Measurements from ENCODE around the gene SLC9A5. TPM values are rescaled to one million over a fixed set of nuclear protein-coding genes. Genes with fewer than 3 reads are reported as not detected.

Gene SLC9A5
- total and polyA plus RNA-seq, 2 donors (not counting 3 experiments of a cell fraction or from before 2014, with no cell fraction given): 2.7 to 2.8 TPM

DNA sequence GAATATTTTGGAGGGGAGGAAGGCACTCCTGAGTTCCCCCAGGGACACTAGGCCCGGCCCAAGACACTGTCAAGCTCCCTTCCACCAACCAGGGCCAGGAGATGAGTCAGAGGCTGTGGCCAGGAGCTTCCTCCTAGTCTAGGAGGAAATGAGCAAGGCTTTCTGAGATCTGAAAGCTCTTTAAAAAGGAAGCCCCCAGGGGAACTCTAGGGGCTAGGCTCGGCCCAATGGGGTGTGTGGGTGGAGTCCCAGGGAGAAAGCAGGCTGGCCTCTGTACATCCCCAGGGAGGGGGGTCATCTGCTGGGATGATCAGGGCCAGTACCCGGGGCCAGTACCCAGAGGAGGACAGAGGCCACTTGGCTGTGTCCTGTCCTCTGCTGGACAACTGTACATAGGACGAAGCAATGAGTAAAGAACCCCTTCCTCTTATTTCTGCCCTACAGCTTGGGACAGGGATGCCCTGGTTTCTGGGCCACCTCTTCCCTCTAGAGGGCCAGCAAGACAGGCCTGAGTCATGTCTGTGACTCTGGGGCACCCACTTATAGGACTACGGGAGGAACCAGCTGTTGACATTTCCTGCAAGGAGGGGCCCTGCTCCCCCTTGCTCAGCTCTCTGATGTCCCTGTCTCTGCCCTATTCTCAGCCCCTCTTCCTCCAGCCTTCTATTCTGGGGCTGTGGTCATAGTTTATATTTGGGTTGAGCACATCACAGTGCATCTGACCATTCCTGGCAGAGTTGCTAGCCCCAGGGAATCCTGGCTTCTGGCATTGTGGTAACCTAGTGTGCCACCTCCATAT is 4.2 kb upstream of the SLC9A5 start:
- H2AFZ ChIP-seq (ENCODE audit: low read depth, low read length): no peak overlapping the region
- H3K9me1 ChIP-seq (replicated peaks; ENCODE audit: control insufficient read depth, extremely low read depth, insufficient read depth, low read length): no peaks in the 10 kb centered on the region
- peak overlapping the region; percentile 88 for H3K27ac ChIP-seq (ENCODE audit: insufficient read depth, low read depth, low read length)
- BruUV-seq (replicated peaks): TSS peak; percentile 45
- peak overlapping the region; percentile 56 for H3K4me2 ChIP-seq (ENCODE audit: insufficient read depth, low read length)
- POLR2A ChIA-PET: interaction anchor here (0.7 to 1.9 kb wide), 4 partner anchors 15 to 52 kb away, joined by 3 to 8 read pairs (median 6); partner anchors contain the start of genes E2F4 and TMEM208
- intact Hi-C loops (cut with micrococcal nuclease): loop anchor here (1.0 kb wide), 1 partner anchor 8 kb away; no protein-coding TSS in a partner anchor
- TF ChIP-seq POLR2AphosphoS5 (IDR thresholded peaks at IDR 0.05; ENCODE audit: insufficient read depth, low read depth, low read length) (peak; percentile 66), GATA2 (IDR thresholded peaks at IDR 0.05; ENCODE audit: insufficient read depth, insufficient read length, low read depth, low read length) (no peak), POLR2A (IDR thresholded peaks at IDR 0.05; ENCODE audit: low read depth, low read length) (peak; percentile 69), EZH2 (IDR thresholded peaks at IDR 0.05; ENCODE audit: borderline replicate concordance, low read depth, low read length, severe bottlenecking) (no peak), JUN (IDR thresholded peaks at IDR 0.05; ENCODE audit: borderline replicate concordance, insufficient read depth, insufficient read length, low read depth) (peak; percentile 59), FOS (IDR thresholded peaks at IDR 0.05; ENCODE audit: borderline replicate concordance, insufficient read depth, low read length) (peak; percentile 89)
- peaks cover 50% of the 10 kb centered on the region for H3K79me2 ChIP-seq (ENCODE audit: control insufficient read depth, insufficient read depth, low read length)
- H4K20me1 ChIP-seq (replicated peaks; ENCODE audit: control insufficient read depth, extremely low read depth, insufficient read depth, low read length): no peaks in the 10 kb centered on the region
- H3K9me3 ChIP-seq (replicated peaks; ENCODE audit: control insufficient read depth, insufficient read depth, low read length): no peaks in the 10 kb centered on the region
- CTCF ChIA-PET: interaction anchor here (0.9 to 2.0 kb wide), 17 partner anchors 9 to 227 kb away, joined by 3 to 10 read pairs (median 5); partner anchors contain the start of genes KCTD19, LRRC36 and TMEM208
- peak overlapping the region; percentile 49 for H3K9ac ChIP-seq (replicated peaks; ENCODE audit: extremely low read depth, insufficient read depth, low read length)
- FAIRE-seq (peak; percentile 97), DNase-seq (ENCODE audit: low read depth, low spot score) (peak; percentile 76)
- dilution Hi-C loops (cut with MboI; ENCODE audit: extremely low pct_ligation_motif_present, low sequenced_read_pairs): no loop called here
- no peaks in the 10 kb centered on the region for H3K27me3 ChIP-seq (ENCODE audit: control insufficient read depth in 2 of 2, insufficient read depth in 2 of 2, low read length in 2 of 2)
- H3K4me1 ChIP-seq (ENCODE audit: control insufficient read depth, extremely low read depth, insufficient read depth, low read length): peaks cover 65% of the 10 kb centered on the region
- peaks cover 0 to 5% of the 10 kb centered on the region in 2 experiments for H3K36me3 ChIP-seq (ENCODE audit: control insufficient read depth in 2 of 2, extremely low read depth in 1 of 2, insufficient read depth in 2 of 2, low read length in 2 of 2)
- H3K4me3 ChIP-seq (replicated peaks in 1 of 3; ENCODE audit: insufficient read depth in 1 of 3, low read depth in 1 of 3, low read length in 3 of 3): no peak overlapping the region

All from endothelial cell of umbilical vein (primary cell).